HCT116 (cell line): ENCODE results near the gene MOB3B. TPM values are rescaled to one million over a fixed set of nuclear protein-coding genes. Genes with fewer than 3 reads are reported as not detected.

Experiments used
- ATAC-seq: fragments of 200-7000 bp; cut with Tn5 transposase; 2 replicates; pipeline ENCODE4 v1.9.1; 2020; ENCODE audit warnings: mild to moderate bottlenecking, moderate library complexity
- BruUV-seq: library from RNA; stranded (reverse); fragments of 400-500 nt; replicated peaks from 2 replicates; lab custom pipeline; 2021; lab: Mats Ljungman, UMichigan
- CTCF ChIA-PET: fragments of 300-600 bp; sonication (Branson Sonifier 250); formaldehyde crosslinking; loops from one replicate; lab custom pipeline; 2021; ENCODE audit warnings: antibody characterized with exemption; lab: Charles Lee
- POLR2A ChIA-PET: fragments of 300-600, 350-600 bp; sonication (Branson Sonifier 250); formaldehyde crosslinking; loops from one replicate; lab custom pipeline; 2021; ENCODE audit warnings: antibody characterized with exemption; lab: Charles Lee
- RAD21 ChIA-PET, 2 experiments: fragments of 300-600 bp; sonication (Branson Sonifier 250); formaldehyde crosslinking; loops; one replicate each; lab custom pipeline; 2023; ENCODE audit warnings: low total read pairs in 2 of 2; ENCODE audit not compliant: uncharacterized antibody in 2 of 2, unreplicated experiment in 2 of 2, low non-redundant PET in 1 of 2; lab: Charles Lee
- DNase-seq: peaks from one replicate; pipeline ENCODE4 v3.0.0-alpha.2; 2010; ENCODE audit warnings: low read depth, low spot score
- H2AFZ ChIP-seq: fragments of 200-600 bp; shearing (Covaris generic), sonication (generic); 2 replicates; pipeline ENCODE4 v1.6.1; 2017; ENCODE audit warnings: low read depth, mixed run types, mixed read lengths, antibody characterized with exemption, low read length; ENCODE audit not compliant: poor library complexity, severe bottlenecking
- H3K27ac ChIP-seq: 2 replicates; pipeline ENCODE4 v1.5.1; 2012; ENCODE audit warnings: low read depth, low read length
- H3K27me3 ChIP-seq: fragments of 200-600 bp; sonication (generic); 2 replicates; pipeline ENCODE4 v1.6.1; 2016; ENCODE audit warnings: mixed run types, low read length, mixed read lengths; ENCODE audit not compliant: insufficient read depth
- H3K36me3 ChIP-seq, 2 experiments: fragments of 200-500 bp in 1 of 2; fragments of 200-600 bp in 1 of 2; sonication (Bioruptor generic) in 1 of 2; sonication (generic) in 1 of 2; 2 replicates each; pipeline versions ENCODE4 v1.5.1 to v1.6.1; 2014 to 2016; ENCODE audit warnings: low read length in 2 of 2, inconsistent platforms in 1 of 2, mixed read lengths in 1 of 2, mixed run types in 1 of 2; ENCODE audit not compliant: insufficient read depth in 2 of 2, control insufficient read depth in 1 of 2
- H3K4me1 ChIP-seq, 2 experiments: fragments of 200-600 bp in 1 of 2; sonication (generic) in 1 of 2; 2 replicates each; pipeline versions ENCODE4 v1.5.1 to v1.6.1; 2012 to 2017; ENCODE audit warnings: low read length in 2 of 2, inconsistent platforms in 1 of 2, mild to moderate bottlenecking in 1 of 2, mixed read lengths in 1 of 2, mixed run types in 1 of 2, moderate library complexity in 1 of 2; ENCODE audit not compliant: insufficient read depth in 2 of 2, control insufficient read depth in 1 of 2
- H3K4me2 ChIP-seq: fragments of 200-600 bp; sonication (generic); 2 replicates; pipeline ENCODE4 v1.6.1; 2017; ENCODE audit warnings: mixed run types, low read length, mixed read lengths
- H3K4me3 ChIP-seq, 2 experiments: fragments of 200-600 bp in 1 of 2; sonication (generic) in 1 of 2; replicated peaks in 1 of 2; 2 replicates each; pipeline ENCODE4 v1.5.1; 2011 to 2016; ENCODE audit warnings: low read length in 2 of 2, control low read depth in 1 of 2, low read depth in 1 of 2, mild to moderate bottlenecking in 1 of 2, mixed read lengths in 1 of 2, mixed run types in 1 of 2
- H3K79me2 ChIP-seq: fragments of 200-600 bp; sonication (generic); 2 replicates; pipeline ENCODE4 v1.6.1; 2017; ENCODE audit warnings: mild to moderate bottlenecking, mixed run types, low read length, moderate library complexity, mixed read lengths; ENCODE audit not compliant: insufficient read depth
- H3K9ac ChIP-seq: fragments of 200-600 bp; sonication (generic); 2 replicates; pipeline ENCODE4 v1.6.1; 2016; ENCODE audit warnings: low read length, mixed read lengths
- H3K9me2 ChIP-seq: fragments of 200-600 bp; sonication (generic), shearing (Covaris generic); 2 replicates; pipeline ENCODE4 v1.6.1; 2017; ENCODE audit warnings: mixed run types, mild to moderate bottlenecking, moderate library complexity; ENCODE audit not compliant: insufficient read depth
- H3K9me3 ChIP-seq, 2 experiments: fragments of 200-500 bp in 1 of 2; fragments of 200-600 bp in 1 of 2; sonication (Bioruptor generic) in 1 of 2; sonication (generic) in 1 of 2; 2 replicates each; pipeline ENCODE4 v1.6.1; 2014 to 2017; ENCODE audit warnings: low read length in 2 of 2, mixed read lengths in 2 of 2, inconsistent platforms in 1 of 2, low read depth in 1 of 2, mild to moderate bottlenecking in 1 of 2, mixed run types in 1 of 2, moderate library complexity in 1 of 2; ENCODE audit not compliant: control insufficient read depth in 1 of 2, insufficient read depth in 1 of 2
- H4K20me1 ChIP-seq: fragments of 200-600 bp; sonication (generic), shearing (Covaris generic); 2 replicates; pipeline ENCODE4 v1.6.1; 2017; ENCODE audit warnings: mixed run types, mild to moderate bottlenecking, moderate library complexity; ENCODE audit not compliant: insufficient read depth
- ATF3 ChIP-seq: IDR thresholded peaks from 2 replicates; pipeline ENCODE4 v1.6.1; 2012
- CEBPB ChIP-seq: IDR thresholded peaks from 2 replicates; pipeline ENCODE4 v1.6.1; 2012; ENCODE audit warnings: low read depth
- CTCF ChIP-seq, 3 experiments: fragments of 200-600 bp in 1 of 3; sonication (generic) in 1 of 3; IDR thresholded peaks in 2 of 3; conservative IDR thresholded peaks in 1 of 3; 2 replicates each; pipeline ENCODE4 v1.5.1; 2012 to 2017; ENCODE audit warnings: low read depth in 2 of 3, low read length in 2 of 3, antibody characterized with exemption in 1 of 3, borderline replicate concordance in 1 of 3, control low read depth in 1 of 3, mild to moderate bottlenecking in 1 of 3, mixed read lengths in 1 of 3, mixed run types in 1 of 3, moderate library complexity in 1 of 3; ENCODE audit not compliant: insufficient read depth in 1 of 3
- EGR1 ChIP-seq: IDR thresholded peaks from 2 replicates; pipeline ENCODE4 v1.6.1; 2012; ENCODE audit warnings: low read depth
- ELF1 ChIP-seq: IDR thresholded peaks from 2 replicates; pipeline ENCODE4 v1.6.1; 2012; ENCODE audit warnings: low read depth, borderline replicate concordance
- EZH2 ChIP-seq: fragments of 200-600 bp; sonication (generic); IDR thresholded peaks from 2 replicates; pipeline ENCODE4 v1.6.1; 2017; ENCODE audit warnings: antibody characterized with exemption, mixed run types
- FOSL1 ChIP-seq: IDR thresholded peaks from 2 replicates; pipeline ENCODE4 v1.6.1; 2012; ENCODE audit warnings: low read depth
- JUND ChIP-seq: IDR thresholded peaks from 2 replicates; pipeline ENCODE4 v1.6.1; 2012
- POLR2A ChIP-seq: IDR thresholded peaks from 2 replicates; pipeline ENCODE4 v1.7.0; 2011; ENCODE audit warnings: borderline replicate concordance; ENCODE audit not compliant: insufficient read depth, insufficient read length; ENCODE audit errors: extremely low read depth
- POLR2AphosphoS5 ChIP-seq: IDR thresholded peaks from 2 replicates; pipeline ENCODE4 v1.6.1; 2011; ENCODE audit warnings: mild to moderate bottlenecking, low read depth, low read length, moderate library complexity
- SIN3A ChIP-seq: IDR thresholded peaks from 2 replicates; pipeline ENCODE4 v1.6.1; 2012; ENCODE audit warnings: low read depth
- SP1 ChIP-seq: IDR thresholded peaks from 2 replicates; pipeline ENCODE4 v1.6.1; 2012; ENCODE audit warnings: low read depth
- SRF ChIP-seq: IDR thresholded peaks from 2 replicates; pipeline ENCODE4 v1.6.1; 2012; ENCODE audit warnings: low read depth
- intact Hi-C: fragments of 100-400 bp; cut with micrococcal nuclease; formaldehyde crosslinking; loops from 2 replicates; pipeline ENCODE4 v1.10.0; 2022
- total RNA-seq: library from RNA; stranded (reverse); gene quantifications from one replicate; pipeline ENCODE4 v1.2.1, GENCODE V29; 2021; ENCODE audit not compliant: unreplicated experiment
- TF ChIP-seq, protein P1 (sequence below): IDR thresholded peaks from 2 replicates; pipeline ENCODE4 v1.6.1; 2012

MOB3B gene
- total RNA-seq, 1 experiment from 2014 or later = 1.2 TPM

- no peaks in the 10 kb centered on the region for H3K36me3 ChIP-seq
- no peak for TF ChIP-seq POLR2A
- no peak for TF ChIP-seq JUND
- TF ChIP-seq FOSL1 = no peak
- TF ChIP-seq CEBPB = no peak
- TF ChIP-seq ELF1 = no peak
- no peak for TF ChIP-seq EGR1
- TF ChIP-seq POLR2AphosphoS5 = no peak
- TF ChIP-seq CTCF (IDR thresholded peaks at IDR 0.05 in 2 of 3, conservative IDR thresholded peaks at IDR 0.05 in 1 of 3; ENCODE audit: borderline replicate concordance in 1 of 3, insufficient read depth in 1 of 3, low read depth in 2 of 3, low read length in 2 of 3) = no peak
- TF ChIP-seq SP1 = no peak
- TF ChIP-seq SRF = no peak
- TF ChIP-seq, protein P1, sequence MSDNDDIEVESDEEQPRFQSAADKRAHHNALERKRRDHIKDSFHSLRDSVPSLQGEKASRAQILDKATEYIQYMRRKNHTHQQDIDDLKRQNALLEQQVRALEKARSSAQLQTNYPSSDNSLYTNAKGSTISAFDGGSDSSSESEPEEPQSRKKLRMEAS = no peak
- TF ChIP-seq EZH2 = no peak
- TF ChIP-seq SIN3A = no peak
- TF ChIP-seq ATF3 = no peak
- H3K4me1 ChIP-seq = peaks cover 13 to 14% of the 10 kb centered on the region in 2 experiments
- H3K27ac ChIP-seq = no peak overlapping the region
- POLR2A ChIA-PET = no interaction called here
- H3K9me3 ChIP-seq = no peaks in the 10 kb centered on the region
- H3K4me3 ChIP-seq = no peak overlapping the region
- no TSS peak for BruUV-seq
- no peak overlapping the region for H3K4me2 ChIP-seq
- H3K9ac ChIP-seq = no peak overlapping the region
- H3K9me2 ChIP-seq = no peaks in the 10 kb centered on the region
- H3K79me2 ChIP-seq = no peaks in the 10 kb centered on the region
- intact Hi-C loops = no loop called here
- no peaks in the 10 kb centered on the region for H4K20me1 ChIP-seq
- H3K27me3 ChIP-seq = peaks cover 4% of the 10 kb centered on the region; the same call in 1 of the 2 replicates
- CTCF ChIA-PET = no interaction called here
- H2AFZ ChIP-seq = no peak overlapping the region
- DNase-seq = no peak
- RAD21 ChIA-PET = no interaction called here
- ATAC-seq = no peak
Observed at GRCh38 chr9:27369591-27369990, 160.0 kb downstream of the MOB3B start.
